ENCODE data around the gene GPR183.

Gene GPR183

GRCh38 chr13:99307247-99307646, at the start of gene GPR183:
Gene GPR183 (minus strand): TSS chr13:99307399. CDS start chr13:99296145, 11,254 bp downstream.
- in situ Hi-C loops (cut with MboI; ENCODE audit: low sequenced_read_pairs): no loop called here

GRCh38 chr13:99356262-99357091, 49.3 kb upstream of the GPR183 start:
- in situ Hi-C loops (cut with MboI; ENCODE audit: low sequenced_read_pairs): no loop called here

GRCh38 chr13:99356012-99356261, 48.7 kb upstream of the GPR183 start:
- in situ Hi-C loops (cut with MboI; ENCODE audit: low sequenced_read_pairs): no loop called here

- in situ Hi-C loops (cut with MboI; ENCODE audit: low sequenced_read_pairs): no loop called here
Measured at GRCh38 chr13:99355267-99356011, 48.2 kb upstream of the GPR183 start.

GRCh38 chr13:99354371-99354951, 47.3 kb upstream of the GPR183 start:
- in situ Hi-C loops (cut with MboI; ENCODE audit: low sequenced_read_pairs): no loop called here

GRCh38 chr13:99353836-99354235, 46.6 kb upstream of the GPR183 start:
- in situ Hi-C loops (cut with MboI; ENCODE audit: low sequenced_read_pairs): no loop called here

GRCh38 chr13:99353246-99353600, 46.0 kb upstream of the GPR183 start:
- in situ Hi-C loops (cut with MboI; ENCODE audit: low sequenced_read_pairs): no loop called here

GRCh38 chr13:99352351-99353245, 45.4 kb upstream of the GPR183 start:
- in situ Hi-C loops (cut with MboI; ENCODE audit: low sequenced_read_pairs): no loop called here

GRCh38 chr13:99351772-99352171, 44.6 kb upstream of the GPR183 start:
- in situ Hi-C loops (cut with MboI; ENCODE audit: low sequenced_read_pairs): no loop called here

GRCh38 chr13:99350191-99350590, 43.0 kb upstream of the GPR183 start:
- in situ Hi-C loops (cut with MboI; ENCODE audit: low sequenced_read_pairs): no loop called here

GRCh38 chr13:99347911-99348451, 40.8 kb upstream of the GPR183 start:
- in situ Hi-C loops (cut with MboI; ENCODE audit: low sequenced_read_pairs): no loop called here

GRCh38 chr13:99347335-99347878, 40.2 kb upstream of the GPR183 start:
- in situ Hi-C loops (cut with MboI; ENCODE audit: low sequenced_read_pairs): no loop called here

GRCh38 chr13:99346335-99347042, 39.3 kb upstream of the GPR183 start:
- in situ Hi-C loops (cut with MboI; ENCODE audit: low sequenced_read_pairs): no loop called here

GRCh38 chr13:99345345-99345744, 38.1 kb upstream of the GPR183 start:
- in situ Hi-C loops (cut with MboI; ENCODE audit: low sequenced_read_pairs): no loop called here

- in situ Hi-C loops (cut with MboI; ENCODE audit: low sequenced_read_pairs): no loop called here
Measured at GRCh38 chr13:99344610-99345208, 37.5 kb upstream of the GPR183 start.

GRCh38 chr13:99342723-99343315, 35.6 kb upstream of the GPR183 start:
- in situ Hi-C loops (cut with MboI; ENCODE audit: low sequenced_read_pairs): no loop called here

GRCh38 chr13:99341969-99342722, 34.9 kb upstream of the GPR183 start:
- in situ Hi-C loops (cut with MboI; ENCODE audit: low sequenced_read_pairs): no loop called here

GRCh38 chr13:99340638-99341037, 33.4 kb upstream of the GPR183 start:
- in situ Hi-C loops (cut with MboI; ENCODE audit: low sequenced_read_pairs): no loop called here

Data from hTERT RPE-1 (cell line).